HFFc6 (cell line): Measurements from ENCODE around the gene HOXD11. TPM values are rescaled to one million over a fixed set of nuclear protein-coding genes. Genes with fewer than 3 reads are reported as not detected.
A peak's percentile ranks its signal among the peaks of the same experiment; 100 is the strongest.

Source experiments
- DNase-seq: peaks from one replicate; pipeline ENCODE4 v3.0.0-alpha.2; 2018
- H3K27ac Mint-ChIP-seq: 2 replicates; pipeline ENCODE4 v1.8.0; 2020; ENCODE audit warnings: mild to moderate bottlenecking, mixed read lengths
- H3K27me3 Mint-ChIP-seq: 2 replicates; pipeline ENCODE4 v1.8.0; 2021; ENCODE audit warnings: mild to moderate bottlenecking, moderate library complexity, mixed read lengths; ENCODE audit not compliant: insufficient read depth
- H3K36me3 Mint-ChIP-seq: 2 replicates; pipeline ENCODE4 v1.8.0; 2021; ENCODE audit warnings: low read depth, mixed read lengths
- H3K4me1 Mint-ChIP-seq: 2 replicates; pipeline ENCODE4 v1.8.0; 2020; ENCODE audit warnings: low read depth, mixed read lengths
- H3K4me3 Mint-ChIP-seq: 2 replicates; pipeline ENCODE4 v1.8.0; 2020; ENCODE audit warnings: mild to moderate bottlenecking, moderate library complexity, mixed read lengths
- H3K9me3 Mint-ChIP-seq: 2 replicates; pipeline ENCODE4 v1.8.0; 2020; ENCODE audit warnings: mild to moderate bottlenecking, mixed read lengths
- CTCF ChIP-seq: fragments of 200-600 bp; sonication (generic); IDR thresholded peaks from 2 replicates; pipeline ENCODE4 v1.5.0; 2021; ENCODE audit warnings: antibody characterized with exemption, mild to moderate bottlenecking
- total RNA-seq, 6 experiments: library from RNA; stranded (reverse); fragmentation: NEBNext Ultra II Directional; extraction: Animal tissue kit (Norgen Biotek cat#: 25700); gene quantifications; 2 replicates in 1 of 6; 3 replicates in 5 of 6; pipeline ENCODE4 v1.2.3, GENCODE V29; 2021

HOXD11 gene
- total RNA-seq, 6 experiments from 2014 or later: 6.0 to 10.2 (median 7.6) TPM

GRCh38 chr2:176091329-176092258 lies 15.5 kb upstream of the HOXD11 start:
- no peak for TF ChIP-seq CTCF
- Mint-ChIP-seq H3K27me3 (peaks cover 40% of the 10 kb centered on the region), H3K4me1 (peaks cover 23% of the 10 kb centered on the region), H3K36me3 (peaks cover 8% of the 10 kb centered on the region; the same call in 1 of the 2 replicates), H3K9me3 (no peaks in the 10 kb centered on the region), H3K4me3 (peak overlapping the region; percentile 28), H3K27ac (no peak overlapping the region)
- no peak for DNase-seq

- peaks cover 26% of the 10 kb centered on the region for H3K4me1 Mint-ChIP-seq
- no peak for DNase-seq
- H3K4me3 Mint-ChIP-seq: peak within 1 kb of the TSS; percentile 86
- peaks cover 8% of the 10 kb centered on the region; the same call in 1 of the 2 replicates for H3K36me3 Mint-ChIP-seq
- H3K27me3 Mint-ChIP-seq: peaks cover 39% of the 10 kb centered on the region
- no peaks in the 10 kb centered on the region for H3K9me3 Mint-ChIP-seq
- no peak within 1 kb of the TSS for H3K27ac Mint-ChIP-seq
- TF ChIP-seq CTCF: no peak
Measured at GRCh38 chr2:176092270-176093144, 14.6 kb upstream of the HOXD11 start, which contains the start of gene HOXD13. Gene HOXD13 (plus strand): TSS chr2:176092721. CDS start chr2:176092891, 170 bp downstream.

- Mint-ChIP-seq H3K27me3 (peaks cover 36% of the 10 kb centered on the region), H3K27ac (no peak overlapping the region), H3K9me3 (no peaks in the 10 kb centered on the region), H3K36me3 (peaks cover 8% of the 10 kb centered on the region; the same call in 1 of the 2 replicates), H3K4me1 (peaks cover 29% of the 10 kb centered on the region), H3K4me3 (peak overlapping the region; percentile 86)
- no peak for DNase-seq
- peak; percentile 55; the same call in 1 of the 2 replicates for TF ChIP-seq CTCF
Measured at GRCh38 chr2:176093145-176093897, 13.8 kb upstream of the HOXD11 start.

- Mint-ChIP-seq H3K9me3 (no peaks in the 10 kb centered on the region), H3K27me3 (peaks cover 38% of the 10 kb centered on the region), H3K4me1 (peaks cover 27% of the 10 kb centered on the region), H3K4me3 (peak overlapping the region; percentile 86), H3K36me3 (peaks cover 8% of the 10 kb centered on the region; the same call in 1 of the 2 replicates), H3K27ac (no peak overlapping the region)
- TF ChIP-seq CTCF: no peak
- DNase-seq: no peak
Measured at GRCh38 chr2:176093898-176094249, 13.2 kb upstream of the HOXD11 start.

- TF ChIP-seq CTCF: no peak
- H3K4me1 Mint-ChIP-seq: peaks cover 27% of the 10 kb centered on the region
- H3K9me3 Mint-ChIP-seq: no peaks in the 10 kb centered on the region
- H3K4me3 Mint-ChIP-seq: peak overlapping the region; percentile 86; the same call in 1 of the 2 replicates
- H3K27ac Mint-ChIP-seq: no peak overlapping the region
- DNase-seq: no peak
- peaks cover 8% of the 10 kb centered on the region; the same call in 1 of the 2 replicates for H3K36me3 Mint-ChIP-seq
- peaks cover 37% of the 10 kb centered on the region for H3K27me3 Mint-ChIP-seq
Measured at GRCh38 chr2:176094349-176094748, 12.7 kb upstream of the HOXD11 start.
